Measurements from ENCODE around the gene RNF151.

- no peak for TF ChIP-seq ZFP3 (CRISPR knock-in tag; IDR thresholded peaks at IDR 0.05)
- TF ChIP-seq ZFP30 (CRISPR knock-in tag; IDR thresholded peaks at IDR 0.05), result no peak
These were observed 24.9 kb downstream of the RNF151 start for GRCh38 chr16:1991588-1991947.

Measured in SK-N-SH treated with all-trans-retinoic acid at 6 μM for 48 hours (cell line).